ENCODE measurements around the gene TMPRSS4.

GRCh38 chr11:118048472-118049370, 28.2 kb upstream of the TMPRSS4 start:
- no peak for TF ChIP-seq POLR2A (IDR thresholded peaks at IDR 0.05)
- TF ChIP-seq, protein P1, sequence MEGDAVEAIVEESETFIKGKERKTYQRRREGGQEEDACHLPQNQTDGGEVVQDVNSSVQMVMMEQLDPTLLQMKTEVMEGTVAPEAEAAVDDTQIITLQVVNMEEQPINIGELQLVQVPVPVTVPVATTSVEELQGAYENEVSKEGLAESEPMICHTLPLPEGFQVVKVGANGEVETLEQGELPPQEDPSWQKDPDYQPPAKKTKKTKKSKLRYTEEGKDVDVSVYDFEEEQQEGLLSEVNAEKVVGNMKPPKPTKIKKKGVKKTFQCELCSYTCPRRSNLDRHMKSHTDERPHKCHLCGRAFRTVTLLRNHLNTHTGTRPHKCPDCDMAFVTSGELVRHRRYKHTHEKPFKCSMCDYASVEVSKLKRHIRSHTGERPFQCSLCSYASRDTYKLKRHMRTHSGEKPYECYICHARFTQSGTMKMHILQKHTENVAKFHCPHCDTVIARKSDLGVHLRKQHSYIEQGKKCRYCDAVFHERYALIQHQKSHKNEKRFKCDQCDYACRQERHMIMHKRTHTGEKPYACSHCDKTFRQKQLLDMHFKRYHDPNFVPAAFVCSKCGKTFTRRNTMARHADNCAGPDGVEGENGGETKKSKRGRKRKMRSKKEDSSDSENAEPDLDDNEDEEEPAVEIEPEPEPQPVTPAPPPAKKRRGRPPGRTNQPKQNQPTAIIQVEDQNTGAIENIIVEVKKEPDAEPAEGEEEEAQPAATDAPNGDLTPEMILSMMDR (IDR thresholded peaks at IDR 0.05), result no peak
- no peak for TF ChIP-seq EP300 (IDR thresholded peaks at IDR 0.05; ENCODE audit: low read depth)
